Mucosa of descending colon (tissue), 3 donors: ENCODE data around the gene GNRHR. TPM values are rescaled to one million over a fixed set of nuclear protein-coding genes. Genes with fewer than 3 reads are reported as not detected.

Source experiments
- ATAC-seq: fragments of 200-7000 bp; cut with Tn5 transposase; one replicate; pipeline ENCODE4 v1.9.1; 2020; ENCODE audit warnings: mild to moderate bottlenecking, moderate library complexity
- DNase-seq, 3 donors: peaks; one replicate each; pipeline ENCODE4 v3.0.0-alpha.2; 2020
- H3K36me3 ChIP-seq: fragments of 200-600 bp; one replicate; pipeline ENCODE4 v1.8.0; 2021; ENCODE audit warnings: low read depth, mild to moderate bottlenecking
- H3K4me1 ChIP-seq: fragments of 200-600 bp; one replicate; pipeline ENCODE4 v1.8.0; 2021; ENCODE audit warnings: low read depth, mild to moderate bottlenecking
- H3K4me3 ChIP-seq: fragments of 200-600 bp; one replicate; pipeline ENCODE4 v1.8.0; 2021; ENCODE audit warnings: mild to moderate bottlenecking
- H3K9me3 ChIP-seq: fragments of 200-600 bp; one replicate; pipeline ENCODE4 v1.8.0; 2021; ENCODE audit warnings: mild to moderate bottlenecking
- CTCF ChIP-seq: fragments of 200-600 bp; IDR thresholded peaks from one replicate; pipeline ENCODE4 v1.8.0; 2022; ENCODE audit warnings: antibody characterized with exemption, mild to moderate bottlenecking
- intact Hi-C, 2 donors: fragments of 100-400 bp; cut with DNase I in 1 of 2; cut with micrococcal nuclease in 1 of 2; formaldehyde crosslinking; loops; one replicate each; pipeline versions ENCODE4 v1.11.0 to v1.11.1; 2022; cut with DNase I, micrococcal nuclease
- total RNA-seq, 3 donors: library from RNA; stranded (reverse); fragmentation: NEBNext Ultra II Directional in 2 of 3; extraction: Animal tissue kit (Norgen Biotek cat#: 25700) in 2 of 3; gene quantifications; one replicate each; pipeline versions ENCODE4 v1.2.1 to v1.2.4, GENCODE V29; 2021 to 2023
- donor health status: DM: no; HTN: no; CAD: no; lungs with moderate emphysema.
- donor health status: DM: no; HTN: no; CAD: no.
- donor health status: DM: no; HTN: yes; CAD: no.

Gene GNRHR
- total RNA-seq, 3 donors from 2014 or later, result not detected

DNA sequence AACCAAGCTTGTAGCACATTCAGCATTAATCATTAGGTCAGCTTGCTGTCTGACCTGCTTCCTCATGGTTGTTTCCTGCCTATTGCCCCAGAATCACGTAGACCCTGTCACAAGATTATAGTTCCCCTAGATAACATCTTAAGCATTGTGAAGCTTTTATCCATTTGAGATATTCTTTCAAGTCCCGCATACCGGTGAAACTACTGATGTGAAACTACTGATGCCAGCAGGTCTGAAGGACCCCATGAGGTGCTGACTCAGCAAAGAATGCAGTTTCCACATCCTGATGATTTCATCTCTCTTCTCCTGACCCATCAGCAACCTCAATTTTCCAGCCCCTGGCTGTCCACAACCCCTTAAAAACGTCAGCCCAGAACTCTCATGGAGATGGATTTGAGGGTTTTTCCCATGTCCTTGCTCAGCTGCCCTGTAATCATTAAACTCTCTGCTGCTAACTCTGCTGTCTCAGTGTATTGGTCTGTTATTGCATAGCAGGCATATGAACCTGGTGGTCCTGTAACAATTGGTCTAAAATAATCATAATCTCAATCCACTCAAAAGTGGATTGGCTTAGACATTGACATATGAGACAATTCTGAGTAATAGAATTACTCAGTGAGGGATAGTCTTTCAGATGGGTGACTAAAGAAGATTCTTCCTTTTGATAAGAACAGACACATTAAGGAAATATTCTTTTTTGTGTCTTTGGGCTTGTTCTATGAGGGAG, 26.9 kb downstream of the GNRHR start:
- Histone ChIP-seq H3K36me3 (no peaks in the 10 kb centered on the region), H3K9me3 (no peaks in the 10 kb centered on the region), H3K4me1 (no peaks in the 10 kb centered on the region), H3K4me3 (no peak overlapping the region)
- DNase-seq (no peak), ATAC-seq (no peak)
- no peak for TF ChIP-seq CTCF
- intact Hi-C loops, result no loop called here

GRCh38 chr4:67725981-67726380, 28.2 kb downstream of the GNRHR start:
- Histone ChIP-seq H3K9me3 (no peaks in the 10 kb centered on the region), H3K4me1 (no peaks in the 10 kb centered on the region), H3K4me3 (no peak overlapping the region), H3K36me3 (no peaks in the 10 kb centered on the region)
- DNase-seq (no peak), ATAC-seq (no peak)
- TF ChIP-seq CTCF, result no peak
- intact Hi-C loops, result no loop called here

- Histone ChIP-seq H3K4me3 (no peak overlapping the region), H3K4me1 (no peaks in the 10 kb centered on the region), H3K36me3 (no peaks in the 10 kb centered on the region), H3K9me3 (no peaks in the 10 kb centered on the region)
- no peak for TF ChIP-seq CTCF
- no peak for ATAC-seq
- intact Hi-C loops, result no loop called here
- DNase-seq, result no peak
Measured at GRCh38 chr4:67725132-67725531, 29.1 kb downstream of the GNRHR start.

GRCh38 chr4:67723949-67724348, 30.2 kb downstream of the GNRHR start:
- H3K4me3 ChIP-seq, result no peak overlapping the region
- H3K4me1 ChIP-seq, result no peaks in the 10 kb centered on the region
- H3K9me3 ChIP-seq, result no peaks in the 10 kb centered on the region
- DNase-seq (no peak), ATAC-seq (no peak)
- no peaks in the 10 kb centered on the region for H3K36me3 ChIP-seq
- no peak for TF ChIP-seq CTCF
- intact Hi-C loops, result no loop called here

- intact Hi-C loops, result no loop called here
- ATAC-seq, result no peak
Measured at GRCh38 chr4:67723341-67723740, 30.8 kb downstream of the GNRHR start.

More at GRCh38 chr4:67723341-67723740, 30.8 kb downstream of the GNRHR start:
- no peak overlapping the region for H3K4me3 ChIP-seq
- H3K36me3 ChIP-seq, result no peaks in the 10 kb centered on the region
- DNase-seq, result no peak
- no peaks in the 10 kb centered on the region for H3K9me3 ChIP-seq
- no peak for TF ChIP-seq CTCF
- no peaks in the 10 kb centered on the region for H3K4me1 ChIP-seq
